HL-60/S4 treated with retinoic acid at 250 ng/mL for 4 days and 3 days (cell line): Measurements from ENCODE around the gene ACSF2.
"Not testable (repeated sequence)": the region's sequence is repeated elsewhere in the genome, so short reads cannot be mapped to it uniquely, and the experiment has no call there.

Source experiments
- in situ Hi-C: fragments of 300-500 bp; cut with MboI; formaldehyde crosslinking; loops from 2 replicates; pipeline ENCODE4 v1.7.0; 2022; ENCODE audit warnings: low sequenced_read_pairs

ACSF2 gene

DNA sequence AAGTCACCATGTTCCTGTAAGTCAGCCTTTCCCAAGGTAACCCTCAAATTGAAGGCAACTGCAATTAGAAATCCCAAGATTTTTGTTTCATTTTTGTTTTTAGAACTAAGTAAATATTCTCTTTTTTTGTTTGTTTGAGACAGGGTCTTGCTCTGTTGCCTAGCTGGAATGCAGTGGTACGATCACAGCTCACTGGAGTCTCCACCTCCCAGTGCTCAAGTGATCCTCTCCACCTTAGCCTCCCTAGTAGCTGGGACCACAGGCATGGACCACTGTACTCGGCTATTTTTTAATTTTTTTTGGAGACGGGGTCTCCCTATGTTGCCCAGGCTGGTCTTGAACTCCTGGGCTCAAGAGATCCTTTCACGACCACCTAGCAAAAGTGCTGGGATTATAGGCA lies 18.1 kb upstream of the ACSF2 start:
- in situ Hi-C loops: no loop called here

DNA sequence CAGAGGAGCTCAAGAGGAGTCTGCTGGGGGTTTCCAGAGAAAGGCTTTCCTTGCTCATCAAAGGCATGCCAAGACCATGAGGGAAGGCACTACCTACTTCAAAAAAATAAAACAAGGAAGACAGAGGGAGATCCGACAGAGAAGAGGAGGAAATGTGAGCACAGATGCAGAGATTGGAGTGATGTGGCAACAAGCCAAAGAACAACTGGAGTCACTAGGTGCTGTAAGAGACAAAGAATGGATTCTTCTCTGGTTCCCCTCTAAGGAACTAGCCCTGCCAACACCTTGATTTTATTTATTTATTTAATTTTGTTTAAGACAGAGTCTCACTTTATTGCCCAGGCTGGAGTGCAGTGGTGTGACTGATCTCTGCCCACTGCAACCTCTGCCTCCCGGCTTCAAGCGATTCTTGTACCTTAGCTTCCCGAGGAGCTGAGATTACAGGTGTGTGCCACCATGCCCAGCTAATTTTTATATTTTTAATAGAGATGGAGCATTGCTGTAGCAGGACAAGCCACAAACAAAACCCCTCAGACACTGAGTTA lies 13.8 kb upstream of the ACSF2 start:
- in situ Hi-C loops: no loop called here

DNA sequence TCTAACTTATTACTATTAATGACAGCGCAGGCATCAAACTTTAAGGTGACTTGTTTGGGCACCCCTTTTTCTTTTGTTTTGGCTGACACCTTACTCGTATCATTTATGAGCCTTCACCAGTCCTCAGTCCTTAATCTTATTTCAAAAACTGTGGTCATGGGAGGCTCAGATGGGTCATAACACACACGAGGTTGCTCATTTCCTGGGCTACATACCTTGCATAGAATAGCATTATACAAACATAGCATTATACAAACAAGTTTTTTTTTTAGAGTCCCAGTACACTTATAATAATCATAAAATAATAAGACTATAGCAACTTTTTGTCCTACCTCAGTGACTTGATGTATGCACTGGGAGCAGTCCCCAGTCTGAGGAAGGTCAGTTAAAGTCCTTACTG lies 11.2 kb upstream of the ACSF2 start:
- in situ Hi-C loops: no loop called here

DNA sequence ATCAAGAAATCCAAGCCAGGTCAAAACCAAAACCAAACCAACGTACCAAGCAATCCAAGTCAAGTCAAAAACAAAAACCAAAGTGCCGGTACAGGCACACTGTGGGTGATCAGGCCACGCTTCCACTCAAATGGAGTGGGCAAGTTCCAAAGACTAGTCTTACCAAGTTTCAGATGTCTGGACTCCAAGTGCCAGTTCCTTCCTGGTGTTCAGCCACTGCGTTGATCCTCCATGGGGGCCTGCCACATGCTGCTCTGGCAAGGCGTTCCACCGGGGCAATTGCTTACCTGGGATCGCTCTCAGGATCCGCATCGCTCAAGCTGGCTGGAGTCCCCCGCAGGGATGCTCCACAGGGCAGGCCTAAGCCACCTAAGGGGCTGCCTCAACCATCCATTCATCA lies 6.4 kb upstream of the ACSF2 start:
- in situ Hi-C loops: not testable (repeated sequence)

DNA sequence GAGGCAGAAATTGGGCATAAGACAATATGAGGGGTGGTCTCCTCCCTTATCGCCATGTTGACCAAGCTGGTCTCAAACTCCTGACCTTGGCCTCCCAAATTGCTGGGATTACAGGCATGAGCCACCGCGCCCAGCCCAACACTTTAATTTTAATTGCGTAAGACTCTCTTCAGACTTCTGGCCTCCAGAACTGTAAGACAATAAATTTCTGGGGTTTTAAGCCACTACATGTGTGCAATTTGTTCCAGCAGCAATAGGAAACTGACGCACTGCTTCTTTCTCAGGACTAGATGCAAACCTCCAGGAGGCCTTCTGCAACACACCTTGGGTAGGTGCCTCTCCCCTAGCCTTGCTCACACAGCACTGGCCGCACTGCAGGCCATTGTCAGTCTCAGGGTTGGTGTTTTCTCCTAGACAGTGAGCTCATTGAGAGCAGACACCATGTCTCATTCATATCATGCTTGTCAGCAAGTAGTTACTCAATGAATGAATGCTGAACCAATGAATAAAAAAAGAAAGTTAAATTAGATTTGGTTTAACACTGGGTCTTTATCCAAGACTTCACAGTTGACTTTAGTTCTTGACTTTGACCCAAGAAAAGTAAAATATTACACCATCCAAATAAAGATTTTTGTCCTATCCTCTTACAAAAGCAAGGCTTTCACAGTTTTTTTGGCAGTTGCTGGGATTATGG lies 5.5 kb upstream of the ACSF2 start:
- in situ Hi-C loops: no loop called here

DNA sequence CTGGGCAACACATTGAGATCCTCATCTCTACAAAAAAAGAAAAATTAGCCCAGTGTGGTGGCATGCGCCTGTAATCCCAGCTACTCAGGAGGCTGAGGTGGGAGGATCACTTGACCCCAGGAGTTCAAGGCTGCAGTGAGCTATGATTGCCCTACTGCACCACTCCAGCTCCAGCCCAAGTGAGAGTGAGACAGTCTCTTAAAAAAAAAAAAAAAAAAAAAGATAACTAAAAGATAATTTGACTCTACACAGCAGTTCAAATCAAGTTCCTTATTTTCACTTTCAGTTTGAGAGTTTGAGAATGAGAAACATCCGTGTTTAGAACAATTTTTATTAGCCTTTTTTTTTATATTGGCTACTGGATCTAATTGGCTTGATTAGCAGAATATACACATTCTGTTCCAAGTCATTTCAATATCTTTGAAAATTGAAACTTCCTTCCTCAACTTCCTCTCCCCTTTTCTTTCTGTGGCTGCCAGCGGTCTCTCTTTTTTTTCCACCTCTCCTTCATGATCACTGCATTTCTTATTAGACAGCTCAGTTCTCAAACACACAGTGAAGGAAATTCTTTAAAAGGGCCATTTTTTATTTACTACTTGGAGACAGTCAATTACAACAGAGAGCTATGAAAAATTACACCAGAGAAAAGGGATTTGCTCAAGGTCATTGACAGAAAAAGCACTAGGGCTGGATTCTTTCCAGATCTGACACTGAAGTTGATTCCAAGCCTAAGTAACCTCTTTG lies 4.5 kb upstream of the ACSF2 start:
- in situ Hi-C loops: no loop called here

DNA sequence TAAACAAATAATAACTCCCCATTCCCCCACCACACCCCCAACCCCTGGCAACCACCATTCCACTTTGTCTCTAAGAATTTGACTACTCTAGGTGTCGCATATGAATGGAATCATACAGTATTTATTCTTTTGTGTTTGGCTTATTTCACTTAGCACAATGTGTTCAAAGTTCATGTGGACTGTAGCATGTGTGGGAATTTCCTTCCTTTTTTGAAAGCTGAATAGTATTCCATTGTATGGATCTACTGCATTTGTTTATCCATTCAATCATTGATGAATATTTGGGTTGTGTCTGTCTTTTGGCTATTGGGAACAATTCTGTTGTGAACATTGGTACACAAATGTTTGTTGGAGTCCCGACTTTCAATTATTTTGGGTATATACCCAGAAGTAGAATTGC lies 3.3 kb upstream of the ACSF2 start:
- in situ Hi-C loops: no loop called here

DNA sequence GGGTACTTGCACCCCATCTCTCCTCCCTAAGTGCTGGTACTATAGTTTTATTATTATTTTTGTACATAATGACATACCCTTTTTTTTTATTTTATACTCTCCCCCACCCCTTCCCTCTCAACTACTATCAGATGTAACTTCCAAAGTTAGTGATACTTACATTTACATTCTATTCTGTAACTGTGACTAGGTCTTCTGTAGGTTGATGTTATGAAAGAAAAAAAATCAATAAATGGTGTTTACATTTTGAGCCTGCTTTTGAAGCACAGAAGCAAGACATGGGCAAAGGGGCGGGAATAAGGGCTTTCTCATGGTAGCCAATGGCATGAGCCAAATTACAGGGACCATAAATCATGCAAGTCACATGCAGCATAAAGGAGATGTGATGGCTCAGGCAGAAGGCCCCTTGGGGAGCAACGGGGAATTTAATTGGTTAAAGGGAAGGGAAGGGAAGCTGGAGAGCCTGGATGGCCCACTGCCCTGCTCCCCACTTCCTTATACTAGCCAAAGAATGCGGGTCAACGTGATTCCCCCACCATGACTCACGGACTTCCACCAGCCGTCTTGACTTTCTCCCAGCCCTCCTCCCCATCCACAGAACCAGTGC lies 2.4 kb upstream of the ACSF2 start:
- in situ Hi-C loops: no loop called here

DNA sequence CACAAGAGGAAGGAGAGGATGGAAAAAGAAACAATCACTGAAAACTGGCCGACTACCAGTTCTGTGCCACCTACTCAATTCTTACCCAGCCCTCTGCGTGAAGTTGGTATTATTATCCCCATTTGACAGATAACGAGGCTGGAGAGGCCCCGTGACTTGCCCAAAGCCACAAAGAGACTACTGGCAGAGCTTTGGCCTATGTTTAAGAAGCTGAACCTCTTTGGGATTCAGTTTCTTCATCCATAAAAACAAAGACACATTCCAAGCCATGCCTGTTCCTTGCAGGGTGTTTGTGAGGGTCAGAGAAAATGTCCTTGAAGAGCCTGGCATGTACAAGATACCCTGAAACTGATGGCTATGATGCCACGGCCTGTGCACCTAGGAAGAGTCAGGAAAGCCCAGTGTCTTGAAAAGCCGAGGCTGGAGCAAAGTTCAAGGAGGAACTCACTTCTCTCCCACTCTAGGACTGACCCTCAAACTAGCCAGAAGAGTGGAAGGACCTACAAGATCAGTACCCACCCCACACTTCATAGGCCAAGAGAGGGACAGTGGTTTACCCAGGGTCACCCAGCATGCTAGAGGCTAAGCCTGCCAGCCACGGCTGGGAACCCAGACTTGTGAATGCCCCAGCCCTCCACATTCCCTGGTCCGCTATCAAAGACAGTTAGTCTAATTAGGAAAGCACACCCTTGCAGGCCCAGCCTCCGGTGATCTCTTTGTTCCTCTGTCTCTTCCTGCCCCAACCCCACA lies 1.6 kb upstream of the ACSF2 start:
- in situ Hi-C loops: no loop called here

DNA sequence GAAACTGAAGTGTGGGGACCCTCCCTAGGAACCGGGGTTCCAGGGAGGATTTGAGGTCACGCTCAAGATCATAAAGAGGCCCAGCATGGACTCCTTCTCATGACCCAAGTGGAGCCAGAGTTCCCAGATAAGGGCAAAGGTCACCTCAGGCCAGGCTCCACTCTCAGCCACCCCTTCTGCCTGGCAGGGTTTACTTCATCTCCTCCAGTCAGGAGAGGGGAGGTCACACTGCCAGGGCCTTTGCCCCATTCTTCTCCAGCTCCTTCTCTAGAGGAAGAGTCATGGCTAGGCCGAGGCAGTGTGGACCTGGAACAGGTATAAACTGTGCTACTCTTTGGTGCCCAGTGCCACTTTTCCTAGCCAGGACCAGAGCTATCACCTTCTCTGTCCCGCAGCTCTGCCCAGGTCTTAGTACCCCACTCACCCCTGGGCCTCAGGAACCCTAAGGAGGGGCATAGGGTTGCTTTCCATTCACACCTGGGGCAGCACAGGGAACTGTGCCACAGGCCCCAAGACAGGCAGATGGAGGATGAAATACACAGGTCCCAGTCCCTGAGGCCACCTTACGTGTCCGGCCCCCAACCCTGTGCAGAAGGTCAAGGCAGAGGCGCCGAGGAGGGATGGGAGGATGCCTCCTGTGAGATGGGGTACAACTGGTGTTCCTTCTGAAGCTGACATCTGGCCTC lies 879 bp upstream of the ACSF2 start:
- in situ Hi-C loops: no loop called here

DNA sequence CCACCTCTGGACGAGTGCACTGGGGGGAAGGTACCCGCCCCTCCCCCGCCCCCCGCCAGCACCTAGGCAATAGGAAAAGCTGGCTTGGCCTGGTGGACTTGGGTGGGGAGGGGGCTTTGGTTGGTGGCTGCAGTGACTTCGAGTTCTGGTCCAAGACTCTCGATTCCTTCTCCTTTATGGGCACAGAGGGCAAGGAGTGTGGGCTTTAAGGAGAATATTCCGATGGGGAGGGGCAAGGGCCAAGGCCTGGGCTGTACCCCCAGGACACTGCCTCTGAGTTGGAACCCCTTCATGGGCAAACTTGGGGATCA lies 409 bp downstream of the ACSF2 start:
- in situ Hi-C loops: no loop called here

DNA sequence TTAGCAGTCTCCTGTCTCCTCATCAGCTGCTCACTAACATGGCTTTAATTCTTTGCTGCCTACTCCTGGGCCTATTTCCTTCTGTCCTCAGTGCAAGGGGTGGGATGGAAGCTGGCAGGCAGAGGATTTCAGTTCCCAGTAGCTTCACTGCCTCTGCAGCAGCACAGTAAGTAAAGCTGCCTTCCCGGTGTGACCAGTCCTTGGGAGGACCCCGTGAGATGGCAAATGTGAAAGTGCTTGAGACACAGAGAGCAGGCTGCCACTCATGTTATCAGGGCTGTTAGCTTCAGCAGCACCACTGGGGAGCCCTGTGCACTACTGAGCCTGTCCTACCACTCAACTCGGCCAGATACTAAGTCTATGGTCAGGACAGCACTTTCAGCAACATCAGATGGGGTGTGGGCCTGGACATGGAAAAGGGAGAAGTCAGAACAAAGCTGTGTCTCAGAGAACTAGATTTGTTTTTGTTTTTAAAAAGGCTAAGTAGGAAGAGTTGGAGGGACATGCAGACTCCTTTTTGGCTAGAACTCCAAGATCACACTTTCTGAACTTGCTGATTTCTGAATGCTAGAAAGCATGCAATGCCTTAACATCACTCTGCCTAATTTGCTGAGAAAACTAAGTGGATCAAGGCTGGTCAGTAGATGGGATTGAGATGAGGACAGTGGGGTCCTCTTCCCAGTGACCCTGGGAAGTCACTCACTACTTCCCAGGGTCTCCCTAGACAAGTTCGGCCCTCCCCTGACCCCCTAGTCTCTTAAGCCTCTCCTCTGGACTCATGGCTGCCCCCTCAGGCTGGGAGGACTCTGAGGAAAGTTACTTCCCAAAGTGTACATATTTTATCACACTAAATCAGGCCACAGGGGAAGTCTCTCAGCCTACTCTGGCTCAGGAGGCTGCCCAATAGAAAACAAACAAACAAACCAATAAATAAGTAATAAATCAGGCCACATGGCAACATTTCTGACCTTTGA lies 1.1 kb downstream of the ACSF2 start:
- in situ Hi-C loops: no loop called here

DNA sequence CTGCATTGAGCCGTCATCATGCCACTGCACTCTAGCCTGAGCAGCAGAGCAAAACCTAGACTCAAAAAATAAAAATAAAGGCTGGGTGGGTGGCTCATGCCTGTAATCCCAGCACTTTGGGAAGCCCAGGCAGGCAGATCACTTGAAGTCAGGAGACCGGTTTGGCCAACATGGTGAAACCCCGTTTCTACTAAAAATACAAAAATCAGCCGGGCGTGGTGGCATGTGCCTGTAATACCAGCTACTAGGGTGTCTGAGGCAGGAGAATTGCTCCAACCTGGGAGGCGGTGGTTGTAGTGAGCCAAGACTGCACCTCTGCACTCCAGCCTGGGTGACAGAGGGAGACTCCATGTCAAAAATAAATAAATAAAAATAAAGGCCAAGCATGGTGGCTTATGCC lies 2.1 kb downstream of the ACSF2 start:
- in situ Hi-C loops: not testable (repeated sequence)

DNA sequence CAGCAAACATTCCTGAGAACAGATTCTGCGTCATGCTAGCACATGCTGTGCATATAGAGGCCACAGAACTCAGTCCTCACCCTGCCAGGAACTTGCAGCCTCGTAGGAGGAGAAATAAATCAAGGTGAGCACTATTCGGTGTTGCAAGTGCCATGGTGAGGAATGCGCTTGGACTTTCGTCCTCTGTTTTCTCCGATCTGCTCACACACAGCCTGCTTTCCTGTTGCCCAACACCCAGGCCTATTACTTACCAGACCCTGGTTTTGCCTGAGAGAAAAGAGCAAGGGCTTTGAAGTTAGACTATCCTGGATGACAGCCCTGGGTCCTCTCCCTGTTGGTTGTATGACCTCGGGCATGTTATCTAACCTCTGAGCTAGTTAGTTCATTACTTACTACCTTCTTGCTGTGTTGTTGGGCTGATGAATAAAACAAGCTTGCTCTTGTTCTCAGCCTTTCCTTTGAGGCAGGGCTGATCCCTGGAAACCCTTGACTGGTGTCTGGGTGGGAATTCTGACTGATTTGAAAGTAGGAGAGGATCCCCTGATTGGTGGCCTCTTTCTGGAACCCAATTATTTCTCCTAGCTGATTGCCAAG lies 2.9 kb downstream of the ACSF2 start:
- in situ Hi-C loops: no loop called here

DNA sequence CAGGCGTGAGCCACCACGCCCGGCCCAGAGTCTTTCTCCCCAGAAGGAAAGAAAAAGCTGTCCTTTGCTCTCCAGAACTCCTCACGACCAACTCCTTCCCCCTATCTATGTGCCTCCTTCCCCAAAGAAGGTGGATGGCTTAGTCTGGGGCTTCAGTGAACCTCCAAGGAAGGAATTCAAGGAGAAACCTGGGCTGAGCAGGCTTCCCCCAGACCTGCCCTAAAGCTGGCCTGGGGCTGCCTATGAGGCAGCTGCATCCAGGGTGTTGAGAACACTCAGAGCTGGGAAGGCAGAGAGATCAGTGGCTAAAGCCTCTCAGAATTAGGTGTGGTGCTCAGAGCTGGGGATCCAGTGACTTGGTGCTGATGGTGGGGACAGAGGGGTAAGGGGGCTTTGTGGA lies 3.8 kb downstream of the ACSF2 start:
- in situ Hi-C loops: no loop called here

DNA sequence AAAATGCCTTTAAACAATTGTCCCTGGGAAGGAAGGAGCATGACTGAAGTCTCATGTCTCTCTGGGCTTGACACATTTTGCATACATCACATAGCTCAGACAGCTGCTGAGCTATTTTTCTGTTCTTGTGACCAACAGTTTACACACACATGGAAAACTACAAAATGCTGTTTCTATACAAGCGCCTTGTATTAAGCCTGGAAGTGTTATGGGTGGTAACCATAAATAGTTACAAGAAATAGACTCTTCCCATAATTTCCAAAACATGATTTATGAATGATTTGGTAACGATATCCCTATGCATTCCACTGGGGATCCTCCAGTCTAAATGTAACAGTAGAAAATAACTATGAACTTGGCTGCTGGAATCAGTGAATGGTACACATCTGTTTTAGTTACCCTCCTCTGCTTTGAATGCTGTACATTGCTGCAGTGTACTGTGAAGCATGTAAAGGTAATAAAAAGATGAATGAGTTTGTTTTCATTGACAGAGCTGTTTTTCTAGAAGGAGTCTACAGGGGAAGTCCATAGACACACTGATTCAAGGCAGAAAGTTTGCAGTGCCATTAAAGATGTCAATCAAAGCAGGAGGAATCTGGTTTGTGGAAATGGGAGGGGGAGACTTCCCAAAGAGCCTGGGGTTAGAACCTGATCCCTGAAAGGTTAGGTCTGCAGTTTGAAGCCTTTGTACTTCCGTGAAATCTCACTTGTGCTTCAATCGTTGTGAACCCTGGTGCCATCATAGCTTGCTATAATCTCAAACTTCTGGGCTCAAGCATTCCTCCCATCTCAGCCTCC lies 5.0 kb downstream of the ACSF2 start:
- in situ Hi-C loops: no loop called here

DNA sequence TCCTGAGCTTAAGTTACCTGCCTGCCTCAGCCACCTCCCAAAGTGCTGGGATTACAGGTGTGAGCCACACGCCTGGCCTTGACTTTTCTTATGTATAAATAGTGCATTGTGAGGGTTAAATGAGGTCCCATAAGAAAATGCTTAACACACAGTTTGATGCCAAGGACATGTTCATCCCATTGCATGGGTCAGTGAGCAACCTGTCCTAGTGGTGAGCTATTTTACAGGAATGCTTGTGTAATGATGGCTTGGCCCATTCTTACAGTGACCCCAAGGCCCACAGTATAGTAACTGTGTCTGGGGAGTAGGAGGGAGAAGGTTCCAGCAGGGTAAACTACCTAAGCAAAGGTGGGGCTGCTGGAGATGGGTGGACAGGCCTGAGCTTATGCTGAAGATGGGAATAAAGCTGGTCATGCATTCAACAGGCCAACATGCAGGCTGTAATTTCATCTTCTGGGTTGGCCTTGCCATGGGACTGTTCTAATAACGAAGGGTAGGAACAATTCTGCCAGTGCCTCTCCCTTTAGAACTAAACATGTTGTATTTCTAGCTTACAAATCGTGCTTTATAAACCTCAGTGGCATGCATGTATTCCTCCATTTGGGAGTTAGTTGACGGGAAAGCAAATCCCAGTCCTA lies 6.2 kb downstream of the ACSF2 start:
- in situ Hi-C loops: no loop called here

DNA sequence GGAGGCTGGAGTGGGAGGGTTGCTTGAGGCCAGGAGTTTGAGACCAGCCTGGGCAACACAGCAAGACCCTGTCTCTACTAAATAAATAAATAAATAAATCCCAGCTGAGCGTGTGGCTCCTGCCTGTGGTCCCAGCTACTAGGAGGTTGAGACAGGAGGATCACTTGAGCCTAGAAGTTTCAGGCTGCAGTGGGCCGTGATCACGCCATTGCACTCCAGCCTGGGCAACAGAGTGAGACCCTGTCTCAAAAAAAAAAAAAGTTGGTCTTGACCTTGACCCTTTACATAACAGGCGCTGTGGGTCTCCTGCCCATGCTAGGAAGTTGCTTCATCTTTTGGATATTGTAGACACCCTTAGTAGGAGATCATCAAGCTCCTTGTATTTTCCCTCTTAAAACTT lies 11.4 kb downstream of the ACSF2 start:
- in situ Hi-C loops: no loop called here
